GM20000 (cell line): ENCODE data around the gene KANSL3.
"Not testable (repeated sequence)": the region's sequence is repeated elsewhere in the genome, so short reads cannot be mapped to it uniquely, and the experiment has no call there.

Experiments
- DNase-seq: peaks from one replicate; pipeline ENCODE4 v3.0.0; 2012; ENCODE audit warnings: low spot score
- TF ChIP-seq, protein P1 (sequence below): IDR thresholded peaks from 2 replicates; pipeline ENCODE4 v1.5.1; 2012; ENCODE audit warnings: mild to moderate bottlenecking, control low read depth; ENCODE audit errors: extremely low read depth, missing control alignments

KANSL3 gene

DNA sequence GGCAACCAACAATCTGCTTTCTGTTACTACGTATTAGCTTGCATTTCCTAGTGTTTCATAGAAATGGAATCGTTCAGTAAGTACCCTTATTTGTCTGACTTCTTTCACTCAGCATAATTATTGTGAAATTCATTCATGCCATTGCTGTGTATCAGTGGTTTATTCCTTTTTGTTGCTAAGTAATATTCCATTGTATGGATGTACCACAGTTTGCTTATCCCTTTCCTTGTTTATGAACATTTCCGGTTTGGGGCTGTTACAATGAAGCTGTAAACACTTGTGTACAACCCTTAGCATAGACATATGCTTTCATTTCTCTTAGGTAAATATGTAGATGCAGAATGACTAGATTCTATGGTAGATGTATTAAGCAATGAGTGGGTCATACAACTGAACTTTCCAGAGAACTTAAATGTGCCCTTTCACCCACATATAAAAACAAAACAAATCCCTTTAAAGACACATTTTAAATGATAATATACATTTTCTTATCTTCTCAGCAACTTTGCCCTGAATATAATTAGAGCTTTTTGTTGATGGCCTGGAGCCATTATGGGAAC, 26.3 kb upstream of the KANSL3 start:
- DNase-seq: no peak
- TF ChIP-seq, protein P1, sequence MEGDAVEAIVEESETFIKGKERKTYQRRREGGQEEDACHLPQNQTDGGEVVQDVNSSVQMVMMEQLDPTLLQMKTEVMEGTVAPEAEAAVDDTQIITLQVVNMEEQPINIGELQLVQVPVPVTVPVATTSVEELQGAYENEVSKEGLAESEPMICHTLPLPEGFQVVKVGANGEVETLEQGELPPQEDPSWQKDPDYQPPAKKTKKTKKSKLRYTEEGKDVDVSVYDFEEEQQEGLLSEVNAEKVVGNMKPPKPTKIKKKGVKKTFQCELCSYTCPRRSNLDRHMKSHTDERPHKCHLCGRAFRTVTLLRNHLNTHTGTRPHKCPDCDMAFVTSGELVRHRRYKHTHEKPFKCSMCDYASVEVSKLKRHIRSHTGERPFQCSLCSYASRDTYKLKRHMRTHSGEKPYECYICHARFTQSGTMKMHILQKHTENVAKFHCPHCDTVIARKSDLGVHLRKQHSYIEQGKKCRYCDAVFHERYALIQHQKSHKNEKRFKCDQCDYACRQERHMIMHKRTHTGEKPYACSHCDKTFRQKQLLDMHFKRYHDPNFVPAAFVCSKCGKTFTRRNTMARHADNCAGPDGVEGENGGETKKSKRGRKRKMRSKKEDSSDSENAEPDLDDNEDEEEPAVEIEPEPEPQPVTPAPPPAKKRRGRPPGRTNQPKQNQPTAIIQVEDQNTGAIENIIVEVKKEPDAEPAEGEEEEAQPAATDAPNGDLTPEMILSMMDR: no peak

DNA sequence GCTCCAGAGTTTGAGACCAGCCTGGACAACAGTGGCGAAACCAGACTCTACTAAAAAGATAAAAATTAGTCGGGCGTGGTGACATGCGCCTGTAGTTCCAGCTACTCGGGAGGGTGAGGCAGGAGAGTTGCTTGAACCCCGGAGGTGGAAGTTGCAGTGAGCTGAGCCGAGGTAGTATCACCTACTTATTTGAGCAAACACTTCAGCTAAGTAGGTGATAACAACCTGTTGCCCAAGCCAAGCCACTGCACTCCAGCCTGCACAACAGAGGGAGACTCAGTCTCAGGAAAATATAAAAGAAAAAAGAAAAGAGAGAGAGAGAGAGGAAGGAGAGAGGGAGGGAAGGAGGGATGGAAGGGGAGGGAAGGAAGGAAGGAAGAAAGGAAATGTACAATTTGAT, 25.7 kb upstream of the KANSL3 start:
- no peak for DNase-seq
- TF ChIP-seq, protein P1: no peak

DNA sequence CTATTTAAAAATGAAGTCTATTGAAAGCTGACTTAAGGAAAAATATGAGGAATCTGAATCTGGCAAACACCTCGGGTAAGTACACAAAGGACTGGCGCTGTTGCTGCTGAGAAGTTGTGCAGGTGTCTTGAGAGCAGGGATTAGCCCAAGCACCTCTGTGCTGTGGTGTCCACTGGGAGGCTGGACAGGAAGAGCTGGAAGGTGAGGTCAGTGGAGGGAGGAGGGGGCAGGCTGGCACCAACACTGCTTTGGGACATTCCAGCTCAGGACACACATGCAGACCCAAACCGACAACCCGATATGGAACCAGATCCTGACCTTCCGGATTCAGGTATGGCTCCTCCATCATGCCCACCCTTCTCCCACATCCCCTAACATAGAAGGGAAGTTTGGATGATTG, 25.1 kb upstream of the KANSL3 start:
- TF ChIP-seq, protein P1: no peak
- no peak for DNase-seq

DNA sequence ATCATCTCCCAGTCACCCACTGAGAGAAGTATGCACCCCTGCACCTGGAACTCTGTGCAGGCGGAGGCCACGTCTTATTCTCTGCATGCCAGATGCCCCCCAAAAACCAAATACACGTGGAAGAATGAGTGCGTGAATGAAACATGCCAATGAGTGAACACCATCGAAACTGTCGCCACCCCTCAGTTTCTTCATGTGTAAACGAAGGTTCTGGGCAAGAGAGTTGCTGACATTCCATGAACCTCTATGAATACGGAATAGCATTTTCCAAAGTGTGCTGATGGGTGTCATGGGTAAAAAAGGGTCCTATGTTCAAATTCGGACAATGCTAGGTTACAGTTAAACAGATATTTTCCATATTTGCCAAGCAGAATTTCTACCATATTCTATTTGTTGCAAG, 24.2 kb upstream of the KANSL3 start:
- TF ChIP-seq, protein P1: no peak
- DNase-seq: no peak

DNA sequence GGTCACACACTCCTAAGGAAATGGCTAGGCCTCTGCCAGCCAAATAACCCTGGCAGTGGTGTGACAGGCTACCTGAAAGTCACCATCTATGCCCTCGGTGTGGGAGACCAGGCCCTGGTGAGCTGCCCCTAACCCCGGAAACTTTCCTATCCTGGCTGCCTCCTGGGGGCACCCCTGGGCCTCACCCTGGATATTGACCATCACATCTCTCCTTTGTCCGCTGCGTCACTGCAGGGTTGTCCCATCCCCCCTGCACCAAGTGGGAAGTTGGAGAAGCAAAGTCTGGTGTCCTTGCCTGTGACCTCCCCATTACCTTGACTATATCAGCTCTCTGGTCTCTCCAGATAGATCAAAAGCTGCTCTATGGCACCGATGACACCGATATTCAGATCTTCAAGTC, 23.2 kb upstream of the KANSL3 start:
- no peak for DNase-seq
- TF ChIP-seq, protein P1: no peak

DNA sequence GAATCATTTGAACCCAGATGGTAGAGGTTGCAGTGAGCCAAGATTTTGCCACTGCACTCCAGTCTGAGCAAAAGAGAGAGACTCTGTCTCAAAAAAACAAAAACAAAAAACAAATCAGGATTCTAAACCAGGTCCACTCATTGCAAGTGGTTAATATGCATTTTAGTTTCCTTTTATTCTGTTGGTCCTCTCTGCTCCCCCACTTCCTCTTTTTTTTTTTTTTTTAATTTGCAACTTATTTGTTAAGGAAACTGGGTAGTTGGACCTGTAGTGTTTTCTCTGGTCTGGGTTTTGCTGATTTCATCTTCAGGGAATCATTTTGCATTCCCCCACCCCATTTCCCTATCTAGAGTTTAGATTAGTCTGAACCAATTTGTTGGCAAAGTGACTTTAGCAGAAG, 18.4 kb upstream of the KANSL3 start:
- DNase-seq: no peak
- TF ChIP-seq, protein P1: no peak

DNA sequence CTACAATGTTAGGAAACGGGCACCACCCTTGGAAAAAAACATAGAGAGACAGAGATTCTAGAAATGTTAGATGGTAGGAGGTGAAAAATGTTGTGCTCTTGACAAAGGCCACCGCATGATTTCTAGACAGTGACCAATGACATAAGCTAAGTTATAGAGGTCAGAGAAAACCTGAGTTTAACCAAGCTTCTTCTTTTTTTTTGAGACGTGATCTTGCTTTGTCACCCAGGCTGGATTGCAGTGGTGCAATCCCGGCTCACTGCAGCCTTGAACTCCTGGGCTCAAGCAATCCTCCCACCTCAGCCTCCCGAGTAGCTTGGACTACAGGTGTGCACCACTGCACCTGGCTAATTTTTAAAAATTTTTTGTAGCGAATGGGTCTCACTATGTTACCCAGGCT, 17.4 kb upstream of the KANSL3 start:
- TF ChIP-seq, protein P1: no peak
- DNase-seq: no peak

DNA sequence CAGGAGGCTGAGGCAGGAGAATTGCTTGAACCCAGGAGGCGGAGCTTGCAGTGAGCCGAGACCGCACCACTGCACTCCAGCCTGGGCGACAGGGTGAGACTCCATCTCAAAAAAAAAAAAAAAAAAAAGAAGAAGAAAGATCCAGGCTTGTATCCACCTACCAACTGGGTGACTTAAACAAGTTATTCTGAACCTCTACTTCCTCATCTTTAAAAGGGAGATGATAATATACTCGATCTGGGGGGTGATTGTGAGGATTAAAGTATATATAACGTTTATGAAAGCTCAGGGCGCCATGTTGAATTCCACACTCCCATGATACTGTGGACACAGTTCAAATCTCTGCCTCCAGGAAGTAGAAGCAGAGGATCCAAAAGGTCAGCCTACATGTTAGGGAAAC, 16.7 kb upstream of the KANSL3 start:
- DNase-seq: not testable (repeated sequence)
